ENCODE results near the gene BEGAIN. TPM values are rescaled to one million over a fixed set of nuclear protein-coding genes. Genes with fewer than 3 reads are reported as not detected.

BEGAIN gene
- total RNA-seq, 1 donor from 2014 or later: 0.54 TPM

- H3K4me1 ChIP-seq (ENCODE audit: insufficient read depth, low read length): no peaks in the 10 kb centered on the region
- no peaks in the 10 kb centered on the region for H3K9me3 ChIP-seq (ENCODE audit: insufficient read depth, low read depth, low read length)
- no peak for DNase-seq (ENCODE audit: low read depth)
- TF ChIP-seq, protein P1, sequence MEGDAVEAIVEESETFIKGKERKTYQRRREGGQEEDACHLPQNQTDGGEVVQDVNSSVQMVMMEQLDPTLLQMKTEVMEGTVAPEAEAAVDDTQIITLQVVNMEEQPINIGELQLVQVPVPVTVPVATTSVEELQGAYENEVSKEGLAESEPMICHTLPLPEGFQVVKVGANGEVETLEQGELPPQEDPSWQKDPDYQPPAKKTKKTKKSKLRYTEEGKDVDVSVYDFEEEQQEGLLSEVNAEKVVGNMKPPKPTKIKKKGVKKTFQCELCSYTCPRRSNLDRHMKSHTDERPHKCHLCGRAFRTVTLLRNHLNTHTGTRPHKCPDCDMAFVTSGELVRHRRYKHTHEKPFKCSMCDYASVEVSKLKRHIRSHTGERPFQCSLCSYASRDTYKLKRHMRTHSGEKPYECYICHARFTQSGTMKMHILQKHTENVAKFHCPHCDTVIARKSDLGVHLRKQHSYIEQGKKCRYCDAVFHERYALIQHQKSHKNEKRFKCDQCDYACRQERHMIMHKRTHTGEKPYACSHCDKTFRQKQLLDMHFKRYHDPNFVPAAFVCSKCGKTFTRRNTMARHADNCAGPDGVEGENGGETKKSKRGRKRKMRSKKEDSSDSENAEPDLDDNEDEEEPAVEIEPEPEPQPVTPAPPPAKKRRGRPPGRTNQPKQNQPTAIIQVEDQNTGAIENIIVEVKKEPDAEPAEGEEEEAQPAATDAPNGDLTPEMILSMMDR (IDR thresholded peaks at IDR 0.05; ENCODE audit: insufficient read depth, low read depth, low read length): no peak
- no peak for TF ChIP-seq EZH2 (IDR thresholded peaks at IDR 0.05; ENCODE audit: insufficient read depth, low read length)
- H3K27ac ChIP-seq (ENCODE audit: low read depth, low read length): no peak overlapping the region
- H3K4me2 ChIP-seq (ENCODE audit: low read length): no peak overlapping the region
- no peak overlapping the region for H2AFZ ChIP-seq (ENCODE audit: low read depth, low read length)
- H3K36me3 Mint-ChIP-seq (ENCODE audit: low read depth, unreplicated experiment): no peaks in the 10 kb centered on the region
- H3K4me3 ChIP-seq (ENCODE audit: insufficient read depth, low read depth, low read length): no peak overlapping the region
- H3K27me3 ChIP-seq (ENCODE audit: insufficient read depth, low read length): peaks cover 9% of the 10 kb centered on the region
- no peak for FAIRE-seq
- H3K36me3 ChIP-seq (ENCODE audit: insufficient read depth, low read length): no peaks in the 10 kb centered on the region
- peaks cover under 1% of the 10 kb centered on the region for H3K9me3 Mint-ChIP-seq (ENCODE audit: unreplicated experiment)
- no peaks in the 10 kb centered on the region for H3K4me1 Mint-ChIP-seq (ENCODE audit: low read depth, unreplicated experiment)
- no peak overlapping the region for H3K9ac ChIP-seq (ENCODE audit: low read length)
- peaks cover 4% of the 10 kb centered on the region for H4K20me1 ChIP-seq (ENCODE audit: insufficient read depth, low read length)
- no peaks in the 10 kb centered on the region for H3K79me2 ChIP-seq (ENCODE audit: insufficient read depth, low read length)
- H3K4me3 Mint-ChIP-seq (ENCODE audit: unreplicated experiment): no peak overlapping the region
- no peak overlapping the region for H3K27ac Mint-ChIP-seq (ENCODE audit: unreplicated experiment)
- H3K27me3 Mint-ChIP-seq (ENCODE audit: low read depth, unreplicated experiment): peaks cover 48% of the 10 kb centered on the region
Observed at GRCh38 chr14:100573757-100574641, 13.2 kb downstream of the BEGAIN start.

DNA sequence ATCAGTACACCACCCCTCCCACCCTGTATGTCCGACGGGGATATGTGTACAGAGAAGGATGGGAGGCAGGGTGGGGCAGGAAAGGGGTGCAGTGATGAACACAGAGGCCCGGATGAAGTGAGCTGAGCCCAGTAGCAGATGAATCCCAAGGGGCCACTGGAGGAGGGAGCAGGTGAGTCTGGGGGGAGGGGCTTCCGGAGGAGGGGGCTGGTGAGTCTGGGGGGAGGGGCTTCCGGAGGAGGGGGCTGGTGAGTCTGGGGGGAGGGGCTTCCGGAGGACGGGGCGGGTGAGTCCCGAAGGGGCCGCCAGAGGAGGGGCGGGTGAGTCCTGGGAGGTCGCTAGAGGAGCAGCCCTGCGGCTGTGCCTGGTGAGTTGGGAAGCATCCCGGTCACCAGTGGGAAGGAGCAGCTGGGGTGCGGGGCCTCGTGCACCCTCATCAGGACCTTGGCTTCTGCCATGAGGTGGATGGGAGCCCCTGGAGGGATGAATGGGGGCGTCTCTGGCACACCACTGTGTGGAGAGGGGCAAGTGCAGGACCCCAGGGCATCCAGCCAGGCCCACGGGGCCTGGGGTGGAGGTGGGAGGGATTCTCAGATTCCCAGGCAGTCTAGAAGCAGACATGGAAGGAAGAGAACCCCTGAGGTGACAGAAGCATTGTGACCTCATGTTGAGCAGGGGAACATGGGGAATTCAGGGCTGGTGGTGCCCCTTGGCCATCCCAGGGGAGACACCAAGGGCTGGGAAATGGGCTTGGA, 14.0 kb downstream of the BEGAIN start:
- Histone ChIP-seq H3K27ac (ENCODE audit: low read depth, low read length) (no peak overlapping the region), H3K4me1 (ENCODE audit: insufficient read depth, low read length) (no peaks in the 10 kb centered on the region), H3K79me2 (ENCODE audit: insufficient read depth, low read length) (no peaks in the 10 kb centered on the region), H2AFZ (ENCODE audit: low read depth, low read length) (no peak overlapping the region), H3K27me3 (ENCODE audit: insufficient read depth, low read length) (peaks cover 16% of the 10 kb centered on the region), H4K20me1 (ENCODE audit: insufficient read depth, low read length) (peaks cover 4% of the 10 kb centered on the region), H3K9ac (ENCODE audit: low read length) (no peak overlapping the region), H3K9me3 (ENCODE audit: insufficient read depth, low read depth, low read length) (no peaks in the 10 kb centered on the region), H3K4me2 (ENCODE audit: low read length) (no peak overlapping the region), H3K36me3 (ENCODE audit: insufficient read depth, low read length) (no peaks in the 10 kb centered on the region), H3K4me3 (ENCODE audit: insufficient read depth, low read depth, low read length) (no peak overlapping the region)
- peaks cover 46% of the 10 kb centered on the region for H3K27me3 Mint-ChIP-seq (ENCODE audit: low read depth, unreplicated experiment)
- TF ChIP-seq, protein P1 (IDR thresholded peaks at IDR 0.05; ENCODE audit: insufficient read depth, low read depth, low read length): no peak
- TF ChIP-seq EZH2 (IDR thresholded peaks at IDR 0.05; ENCODE audit: insufficient read depth, low read length): no peak
- no peak overlapping the region for H3K27ac Mint-ChIP-seq (ENCODE audit: unreplicated experiment)
- H3K4me1 Mint-ChIP-seq (ENCODE audit: low read depth, unreplicated experiment): no peaks in the 10 kb centered on the region
- DNase-seq (ENCODE audit: low read depth) (no peak), FAIRE-seq (no peak)
- no peak overlapping the region for H3K4me3 Mint-ChIP-seq (ENCODE audit: unreplicated experiment)
- no peaks in the 10 kb centered on the region for H3K36me3 Mint-ChIP-seq (ENCODE audit: low read depth, unreplicated experiment)
- no peaks in the 10 kb centered on the region for H3K9me3 Mint-ChIP-seq (ENCODE audit: unreplicated experiment)

Measured in astrocyte (in vitro differentiated cells and primary cell).